ENCODE data around the gene ANKRD27.
"Not testable (repeated sequence)": the region's sequence is repeated elsewhere in the genome, so short reads cannot be mapped to it uniquely, and the experiment has no call there.

ANKRD27 gene

DNA sequence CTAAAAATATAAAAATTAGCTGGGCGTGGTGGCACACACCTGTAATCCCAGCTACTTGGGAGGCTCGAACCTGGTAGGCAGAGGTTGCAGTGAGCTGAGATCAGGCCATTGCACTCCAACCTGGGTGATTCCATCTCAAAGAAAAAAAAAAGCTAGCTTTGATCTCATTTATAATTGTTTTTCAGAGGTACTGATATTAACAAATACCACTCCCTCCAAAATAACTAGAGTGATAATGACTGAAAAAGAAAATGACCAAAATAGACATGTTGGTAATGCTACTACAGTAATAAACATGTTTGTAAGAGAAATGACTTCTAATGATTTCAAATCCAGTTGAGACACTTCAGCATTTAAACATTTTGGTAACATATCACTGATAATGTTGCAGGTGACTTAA is 81.0 kb downstream of the ANKRD27 start:
- DNase-seq = no peak

DNA sequence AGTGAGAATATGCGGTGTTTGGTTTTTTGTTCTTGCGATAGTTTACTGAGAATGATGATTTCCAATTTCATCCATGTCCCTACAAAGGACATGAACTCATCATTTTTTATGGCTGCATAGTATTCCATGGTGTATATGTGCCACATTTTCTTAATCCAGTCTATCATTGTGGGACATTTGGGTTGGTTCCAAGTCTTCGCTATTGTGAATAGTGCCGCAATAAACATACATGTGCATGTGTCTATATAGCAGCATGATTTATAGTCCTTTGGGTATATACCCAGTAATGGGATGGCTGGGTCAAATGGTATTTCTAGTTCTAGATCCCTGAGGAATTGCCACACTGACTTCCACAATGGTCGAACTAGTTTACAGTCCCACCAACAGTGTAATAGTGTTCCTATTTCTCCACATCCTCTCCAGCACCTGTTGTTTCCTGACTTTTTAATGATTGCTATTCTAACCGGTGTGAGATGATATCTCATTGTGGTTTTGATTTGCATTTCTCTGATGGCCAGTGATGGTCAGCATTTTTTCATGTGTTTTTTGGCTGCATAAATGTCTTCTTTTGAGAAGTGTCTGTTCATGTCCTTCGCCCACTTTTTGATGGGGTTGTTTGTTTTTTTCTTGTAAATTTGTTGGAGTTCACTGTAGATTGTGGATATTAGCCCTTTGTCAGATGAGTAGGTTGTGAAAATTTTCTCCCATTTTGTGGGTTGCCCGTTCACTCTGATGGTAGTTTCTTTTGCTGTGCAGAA is 87.1 kb downstream of the ANKRD27 start:
- not testable (repeated sequence) for DNase-seq

DNA sequence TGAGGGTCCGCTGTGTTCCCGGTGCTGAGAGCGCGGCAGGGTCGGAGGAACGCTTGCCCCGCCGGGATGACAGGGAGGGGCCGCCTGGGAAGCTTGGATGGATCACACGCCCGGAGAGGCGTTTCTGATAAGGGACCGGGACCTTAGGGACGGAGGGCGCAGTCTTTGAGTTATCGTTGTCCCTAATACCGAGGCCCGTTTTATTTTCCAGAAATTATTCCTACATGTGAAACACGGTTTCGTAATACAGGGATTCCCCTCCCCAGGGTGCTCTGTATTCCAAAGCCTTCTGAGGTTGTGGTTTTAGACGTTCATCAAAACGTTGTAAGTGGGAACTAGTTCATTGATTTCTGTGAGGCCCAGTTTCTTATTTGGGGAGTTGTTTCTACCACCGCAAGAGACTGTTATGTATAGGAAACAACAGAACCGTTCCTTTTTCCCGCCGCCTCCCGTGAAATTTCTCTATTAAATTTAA is 93.2 kb downstream of the ANKRD27 start:
- peak; percentile 4 for DNase-seq

DNA sequence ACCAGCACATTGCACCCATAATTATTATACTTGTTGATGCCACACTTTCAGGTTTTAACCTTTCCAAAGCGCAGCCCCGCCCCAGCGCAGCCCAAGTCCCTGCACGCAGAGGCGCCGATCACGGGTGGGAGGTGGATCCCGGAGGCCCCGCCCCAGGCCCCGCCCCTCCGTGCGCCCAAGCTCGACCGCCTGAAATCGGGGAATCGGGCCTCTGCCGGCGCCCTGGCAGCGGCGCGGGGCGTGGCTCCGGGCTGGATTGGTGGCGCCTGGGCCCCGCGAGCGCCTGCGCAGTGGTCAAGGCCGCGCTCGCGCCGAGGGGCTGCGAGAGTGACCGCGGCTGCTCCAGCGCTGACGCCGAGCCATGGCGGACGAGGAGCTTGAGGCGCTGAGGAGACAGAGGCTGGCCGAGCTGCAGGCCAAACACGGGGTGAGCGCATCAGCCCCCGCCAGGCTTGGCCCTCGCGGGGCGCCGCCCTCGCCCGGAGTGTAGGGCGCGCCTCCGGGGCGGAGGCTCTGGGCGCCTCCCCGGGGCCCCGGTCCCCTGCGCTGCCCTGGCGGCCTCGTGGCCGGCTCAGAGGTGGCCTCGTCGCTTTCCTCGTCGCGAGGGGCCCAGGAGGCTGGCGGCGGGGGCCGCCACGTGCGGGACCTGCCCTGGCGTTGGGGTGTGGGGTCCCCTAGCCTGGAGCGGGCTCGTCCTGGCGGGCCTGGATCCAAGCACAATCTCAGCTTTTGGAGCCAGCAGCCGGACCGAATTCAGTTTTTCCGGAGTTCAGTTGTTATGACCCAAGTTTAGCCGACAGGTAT is 93.9 kb downstream of the ANKRD27 start, which contains the start of gene PDCD5:
Gene PDCD5, plus strand, starts transcription at position 290 of the 804 bp plus-strand sequence. Its CDS starts 72 bp downstream, at position 362.
- DNase-seq = peak; percentile 94

GRCh38 chr19:32580353-32580900 is 94.6 kb downstream of the ANKRD27 start:
- DNase-seq = no peak

DNA sequence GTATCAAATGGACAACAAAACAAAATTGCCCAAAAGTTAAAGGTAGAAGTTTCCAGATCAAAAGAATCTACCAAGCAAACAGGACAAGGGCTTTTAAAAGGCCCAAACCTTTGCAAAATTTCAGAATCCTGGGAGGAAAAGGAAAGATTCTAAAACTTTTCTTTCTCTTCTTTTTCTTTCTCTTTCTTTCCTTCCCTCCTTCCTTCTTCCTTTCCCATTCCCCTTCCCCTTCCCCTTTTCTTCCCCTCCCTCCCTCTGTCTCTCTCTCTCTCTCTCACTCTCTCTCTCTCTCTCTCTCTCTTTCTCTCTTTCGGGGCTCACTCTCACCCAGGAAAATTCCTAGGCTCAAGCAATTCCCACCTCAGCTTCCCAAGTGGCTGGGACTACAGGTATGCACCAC is 98.2 kb downstream of the ANKRD27 start:
- DNase-seq = no peak

- no peak for DNase-seq
These were observed 101.5 kb downstream of the ANKRD27 start for GRCh38 chr19:32573492-32573794.

- DNase-seq = not testable (repeated sequence)
These were observed 102.1 kb downstream of the ANKRD27 start for GRCh38 chr19:32572700-32573491.

GRCh38 chr19:32571471-32572075 is 103.4 kb downstream of the ANKRD27 start:
- not testable (repeated sequence) for DNase-seq

DNA sequence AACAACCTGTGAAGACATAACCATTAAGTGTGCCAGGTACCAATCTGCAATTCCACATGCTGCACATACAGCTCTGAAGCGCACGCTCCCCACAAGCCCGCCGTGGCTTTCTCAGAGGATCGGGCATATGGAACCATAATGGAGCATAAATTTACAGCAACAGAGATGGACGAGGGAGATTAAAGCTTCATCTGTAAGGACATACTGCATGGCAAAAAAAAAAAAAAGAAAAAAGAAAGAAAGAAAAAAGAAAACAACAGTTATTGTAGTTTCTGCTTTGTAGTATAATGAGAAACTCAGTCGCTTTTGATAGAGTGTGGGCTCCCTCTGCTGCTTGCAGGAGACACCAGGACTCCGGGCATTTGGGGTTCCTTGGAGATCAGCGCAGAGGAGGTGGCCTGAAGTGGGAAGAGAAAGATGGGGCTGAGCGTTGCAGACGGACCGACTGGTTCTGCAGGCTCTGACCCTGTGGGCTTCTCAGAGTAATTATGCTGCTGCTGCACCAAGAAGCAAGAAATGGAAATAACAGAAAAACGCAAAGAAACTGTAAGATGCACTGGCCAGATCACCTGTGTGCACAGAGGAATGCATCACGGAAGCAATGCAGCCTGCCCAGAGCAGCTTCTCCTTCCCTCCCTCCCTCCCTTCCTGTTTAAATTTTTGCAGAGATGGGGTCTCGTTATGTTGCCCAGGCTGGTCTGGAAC is 104.7 kb downstream of the ANKRD27 start:
- DNase-seq = peak; percentile 46

GRCh38 chr19:32567486-32567885 is 107.5 kb downstream of the ANKRD27 start:
- no peak for DNase-seq

GRCh38 chr19:32566246-32566830 is 108.6 kb downstream of the ANKRD27 start:
- DNase-seq = no peak

DNA sequence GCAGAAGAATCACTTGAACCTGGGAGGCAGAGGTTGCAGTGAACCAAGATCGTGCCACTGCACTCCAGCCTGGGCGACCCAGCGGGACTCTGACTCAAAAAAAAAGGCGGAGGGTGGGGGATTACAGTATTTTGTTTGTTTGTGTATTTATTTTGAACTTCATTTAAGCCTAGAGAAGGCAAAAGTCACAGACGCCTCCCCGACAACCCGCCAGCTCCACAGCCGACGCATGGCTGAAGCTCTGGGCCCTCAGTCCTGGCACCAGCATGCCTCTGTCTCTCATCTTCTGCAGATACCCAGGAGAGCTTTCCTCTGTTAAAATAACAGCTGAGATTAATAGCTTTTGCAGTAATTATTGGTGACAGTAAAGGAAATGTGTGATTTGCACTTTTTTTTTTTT is 111.2 kb downstream of the ANKRD27 start:
- DNase-seq = no peak

DNA sequence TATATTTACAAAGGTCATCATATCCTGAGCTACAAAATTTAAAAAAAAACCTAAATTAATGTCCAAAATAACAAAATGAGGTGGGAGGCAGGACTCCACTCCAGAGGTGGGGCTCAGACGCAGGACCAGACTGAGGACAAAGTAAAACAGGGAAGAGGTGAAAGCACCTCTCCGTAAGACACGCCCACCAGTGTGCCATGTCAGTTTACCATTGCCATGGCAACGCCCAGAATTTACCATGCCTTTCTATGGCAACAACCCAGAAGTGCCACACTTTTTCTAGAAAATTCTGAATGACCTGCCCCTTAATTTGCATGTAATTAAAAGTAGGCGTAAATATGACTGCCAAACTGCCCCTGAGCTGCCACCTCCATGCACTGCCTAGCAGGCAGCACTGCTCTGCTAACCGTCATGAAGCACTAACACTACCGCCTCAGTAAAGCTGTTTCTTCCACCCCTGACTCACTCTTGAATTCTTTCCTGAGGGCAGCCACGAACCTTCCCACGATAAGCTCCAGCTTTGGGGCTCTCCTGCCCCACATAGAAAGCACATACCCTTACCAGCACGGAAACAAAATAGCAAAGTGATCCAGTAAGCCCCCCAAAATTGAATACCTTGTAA is 116.3 kb downstream of the ANKRD27 start:
- no peak for DNase-seq

- DNase-seq = no peak
These were observed 119.2 kb downstream of the ANKRD27 start for GRCh38 chr19:32555786-32556185.

GRCh38 chr19:32550666-32551065 is 124.3 kb downstream of the ANKRD27 start:
- DNase-seq = peak; percentile 3

Measured in COR-L47 (cell line).